ENCODE results near the gene SKAP2.

The SKAP2 gene

DNA sequence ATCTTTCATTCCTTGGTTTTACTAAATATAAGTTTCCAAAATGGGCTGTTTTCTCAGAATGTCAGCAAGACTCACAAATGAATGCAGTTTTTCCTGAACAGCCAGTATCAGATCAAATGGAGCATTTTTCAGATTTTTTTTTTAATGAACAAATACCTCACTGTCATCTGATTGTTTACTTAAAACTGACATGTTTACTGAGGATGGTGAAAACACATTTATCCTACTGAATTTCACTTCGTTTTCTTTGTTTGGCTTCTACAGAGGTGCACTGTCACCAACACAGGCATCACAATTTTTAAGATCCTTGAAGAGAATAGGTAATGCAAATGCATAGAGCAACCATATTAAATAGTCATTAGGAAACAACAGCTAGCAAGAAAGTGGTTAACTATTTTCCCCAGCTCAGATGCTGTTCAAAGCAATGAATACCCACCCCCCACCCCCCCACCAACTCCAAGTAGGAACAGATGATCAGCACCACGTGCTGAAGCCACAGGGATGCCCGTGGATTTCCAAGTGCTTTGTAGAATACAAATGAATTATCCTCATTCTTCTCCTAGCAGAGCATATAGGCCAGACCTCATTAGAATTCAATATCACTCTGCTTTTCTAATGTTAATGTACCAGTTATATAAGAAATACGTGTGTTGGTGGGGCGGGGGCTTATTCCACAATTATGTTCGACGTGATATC lies 205.9 kb downstream of the SKAP2 start:
- no peak for DNase-seq

DNA sequence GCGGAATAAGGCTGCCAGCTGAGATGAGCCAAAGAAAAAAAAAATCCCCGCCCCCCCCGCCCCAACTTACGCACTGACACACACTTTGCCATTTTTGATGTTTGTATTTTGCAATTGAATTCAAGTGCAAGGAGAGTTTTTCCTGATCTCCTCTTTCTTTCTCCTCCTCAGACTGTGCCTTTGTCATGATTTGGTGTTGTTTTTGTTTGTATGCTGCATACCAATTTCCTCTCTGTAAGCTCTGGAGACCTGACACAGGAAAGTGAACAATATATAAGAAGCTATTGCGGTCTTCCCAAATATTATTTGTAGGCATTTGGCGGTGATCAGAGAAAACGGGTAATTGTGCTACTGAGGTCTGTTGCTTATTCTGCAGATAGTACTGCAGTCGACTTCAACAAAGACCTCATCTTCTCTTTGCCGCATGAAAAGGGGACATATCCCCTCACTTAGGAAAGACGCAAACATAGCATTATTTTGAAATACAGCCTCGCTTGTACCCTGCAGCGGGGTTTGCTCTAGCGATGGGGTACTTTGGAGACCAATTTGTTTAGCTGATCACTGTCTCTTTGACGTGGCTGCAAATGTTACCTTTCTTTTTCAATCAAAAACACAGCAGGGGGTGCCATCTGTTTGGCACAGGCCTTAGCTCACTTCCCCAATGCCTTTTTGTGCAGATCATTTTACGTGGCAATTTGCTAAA lies 206.6 kb downstream of the SKAP2 start:
- no peak for DNase-seq

DNA sequence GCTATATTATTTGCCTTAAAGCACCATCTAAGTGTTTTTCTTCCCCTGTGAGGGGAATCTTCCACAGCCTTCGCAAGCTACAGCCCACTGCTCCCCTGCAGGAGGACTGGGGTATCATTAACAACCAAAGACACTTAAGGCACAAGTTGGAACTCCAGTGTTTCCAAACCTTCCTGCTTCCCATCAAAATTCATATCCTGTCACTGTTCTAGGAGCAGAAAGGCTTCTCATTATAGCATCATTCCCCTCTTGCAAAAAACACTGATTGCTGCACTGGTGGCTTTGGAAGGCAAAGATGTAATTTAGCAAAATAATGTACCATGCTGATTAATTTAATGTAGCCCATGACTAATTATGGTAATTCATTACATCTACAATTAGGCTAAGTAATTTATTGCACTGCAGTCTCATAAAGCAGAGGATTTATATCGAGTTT lies 207.2 kb downstream of the SKAP2 start:
- no peak for DNase-seq

DNA sequence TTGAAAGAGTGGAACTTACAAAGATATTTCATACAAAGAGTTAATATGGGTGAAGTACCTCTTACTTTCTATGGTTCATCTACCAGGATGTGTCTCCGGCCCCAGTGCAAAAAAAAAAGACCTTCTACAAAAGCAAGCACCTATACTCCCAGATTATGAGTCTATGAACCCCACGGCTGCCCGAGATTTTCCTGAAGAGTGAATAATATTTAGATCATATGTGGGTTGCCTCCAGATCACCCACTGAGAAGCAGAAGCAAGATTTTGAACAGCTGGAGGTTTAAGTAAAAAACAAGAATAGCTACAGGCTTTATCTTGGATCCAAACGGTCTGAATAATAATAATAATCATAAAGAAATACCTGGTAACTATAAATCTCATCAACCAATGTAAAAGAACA lies 207.7 kb downstream of the SKAP2 start:
- no peak for DNase-seq

DNA sequence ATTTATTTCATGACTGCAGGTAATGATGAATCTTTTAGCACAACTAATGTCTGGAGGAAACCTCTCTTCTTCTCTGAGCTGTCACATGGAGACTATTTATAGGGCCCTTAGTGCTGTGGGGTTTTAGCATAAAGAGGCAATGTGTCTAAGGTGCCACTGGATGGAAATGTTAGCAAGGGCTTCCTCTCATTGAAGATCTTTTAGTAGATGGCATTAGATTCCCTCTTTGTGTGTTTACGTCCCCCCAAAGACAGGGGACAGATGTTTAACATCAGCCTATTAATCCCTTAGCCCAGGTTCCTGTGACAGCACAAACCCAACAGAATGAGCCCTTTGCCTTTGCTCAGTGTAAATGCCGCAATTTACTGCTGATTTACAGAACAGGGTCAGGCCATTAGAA lies 208.6 kb downstream of the SKAP2 start:
- DNase-seq = no peak

DNA sequence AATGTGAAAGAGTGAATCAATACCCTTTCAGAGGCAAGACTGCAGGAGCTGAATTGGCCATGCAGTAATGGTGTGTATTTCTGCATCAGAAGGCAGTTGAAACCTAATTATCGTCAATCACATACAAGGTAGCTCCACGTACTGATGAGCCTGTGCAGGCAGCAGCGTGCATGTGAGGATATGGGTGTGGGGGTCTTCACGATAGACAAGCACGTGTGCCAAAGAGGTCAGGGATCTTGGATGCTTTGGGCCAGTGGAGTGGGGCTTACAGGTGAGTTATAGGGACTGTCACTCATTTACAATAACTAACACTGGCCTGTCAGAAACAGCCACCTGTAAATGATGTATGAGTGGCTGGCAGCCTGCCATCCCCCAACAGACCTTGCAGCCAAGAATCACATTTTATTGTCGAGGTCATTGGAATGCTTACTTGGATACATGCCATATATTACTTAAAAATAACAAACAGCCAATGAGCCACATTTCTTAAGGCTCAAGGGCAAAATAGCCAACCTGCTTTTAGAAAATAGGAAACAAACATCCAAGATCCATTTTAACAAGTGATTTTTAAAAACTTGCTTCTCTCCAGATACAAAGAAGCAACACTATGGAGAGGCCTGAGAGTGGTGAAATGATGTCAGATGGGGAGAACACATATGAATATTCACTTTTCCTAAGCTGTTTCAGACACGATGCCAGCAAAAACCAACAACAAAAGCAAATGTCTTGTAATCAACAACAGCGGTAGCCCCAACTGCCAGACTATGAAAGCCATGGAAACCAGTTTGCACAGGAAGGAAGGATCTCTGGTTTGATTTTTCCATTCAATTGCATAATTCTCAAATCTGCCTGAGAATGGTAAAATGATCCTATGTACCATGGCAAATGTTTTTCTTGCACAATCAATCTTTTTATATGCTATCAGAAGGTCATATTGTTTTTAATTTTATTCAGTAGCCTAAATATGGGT lies 210.7 kb downstream of the SKAP2 start:
- no peak for DNase-seq

DNA sequence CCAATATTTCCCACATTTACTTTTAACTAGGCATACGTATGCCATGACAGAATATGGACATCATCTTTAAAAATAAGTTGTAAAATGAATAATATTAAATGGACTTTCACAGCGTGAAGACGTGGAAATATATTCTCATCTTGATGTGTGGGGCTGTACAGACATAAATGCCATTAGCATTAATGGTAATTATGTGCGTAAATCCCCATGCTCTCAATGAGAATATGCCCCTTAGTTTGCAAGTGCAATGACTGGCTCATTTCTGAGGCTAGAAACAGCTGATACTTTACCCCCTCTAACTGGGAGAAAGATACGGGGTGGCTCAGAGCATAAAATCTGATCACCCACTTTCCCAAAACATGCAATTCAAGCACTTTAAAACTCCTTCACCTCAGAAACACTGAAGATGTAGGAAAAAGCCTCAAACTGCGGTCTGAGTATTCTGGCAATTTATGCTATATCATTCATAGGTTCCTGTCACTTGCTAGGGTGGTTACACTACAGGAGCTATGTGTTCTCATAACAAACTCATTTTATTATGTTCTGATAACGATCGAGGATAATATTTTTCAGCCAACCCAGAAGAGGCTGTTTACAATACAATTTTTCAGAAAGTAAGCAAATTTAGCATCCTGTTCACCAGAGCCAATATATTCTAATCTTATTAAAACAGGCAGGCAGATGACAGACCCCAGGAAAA lies 211.8 kb downstream of the SKAP2 start:
- no peak for DNase-seq

DNA sequence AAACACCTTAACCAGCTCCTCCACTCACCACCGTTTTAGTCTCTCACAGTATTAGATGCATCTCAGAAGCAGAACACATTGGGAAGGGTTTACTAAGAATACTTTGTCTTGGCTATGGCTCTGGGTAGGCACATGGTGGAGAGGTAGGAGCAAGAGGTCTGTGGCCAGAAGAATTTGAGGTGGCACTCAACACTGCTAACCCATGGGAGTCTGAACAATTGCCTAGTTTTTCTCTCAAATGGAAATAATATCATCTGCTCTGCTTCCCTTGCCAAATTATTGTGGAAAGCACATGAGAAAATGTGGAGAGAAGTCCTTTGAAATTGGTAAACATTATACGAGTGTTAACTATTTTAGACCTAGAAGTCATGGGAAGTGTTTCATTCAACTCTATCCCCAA lies 214.3 kb downstream of the SKAP2 start:
- DNase-seq = no peak

DNA sequence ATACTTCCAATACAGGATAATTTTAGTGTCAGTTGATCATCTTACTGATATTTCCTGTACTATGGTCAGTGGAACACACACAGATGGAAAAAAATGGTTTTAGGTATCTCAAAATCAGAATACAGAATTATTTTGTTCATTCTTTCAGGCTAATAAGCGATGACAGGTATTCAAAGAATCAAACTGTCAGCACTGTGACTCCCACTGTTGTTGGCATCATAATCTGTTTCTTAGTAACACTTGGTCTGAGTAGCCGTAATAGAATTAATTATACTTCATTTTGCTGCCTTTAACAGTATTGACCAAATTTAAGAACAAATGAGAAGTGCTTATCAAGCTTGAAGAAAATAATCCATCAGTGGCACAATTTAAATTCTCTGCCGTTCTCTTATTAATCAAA lies 215.0 kb downstream of the SKAP2 start:
- no peak for DNase-seq

DNA sequence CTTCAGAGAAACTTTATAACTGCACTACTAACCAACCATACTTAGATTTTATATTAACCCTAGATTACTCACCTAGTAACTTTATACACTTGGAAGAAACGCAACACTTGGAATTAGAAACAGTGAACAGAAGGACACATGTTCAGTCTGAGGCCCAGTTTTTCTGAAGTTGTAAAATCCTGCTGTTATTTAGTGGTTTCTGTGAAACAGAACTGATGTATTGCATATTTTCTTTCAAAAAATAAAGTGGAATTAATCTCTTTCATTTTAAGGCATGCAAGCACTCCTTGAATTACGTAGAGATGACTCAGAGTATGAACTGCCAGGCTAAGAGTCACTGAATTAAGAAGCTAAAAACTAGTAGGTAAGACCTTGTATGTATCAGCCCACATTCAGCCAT lies 215.8 kb downstream of the SKAP2 start:
- DNase-seq = no peak

DNA sequence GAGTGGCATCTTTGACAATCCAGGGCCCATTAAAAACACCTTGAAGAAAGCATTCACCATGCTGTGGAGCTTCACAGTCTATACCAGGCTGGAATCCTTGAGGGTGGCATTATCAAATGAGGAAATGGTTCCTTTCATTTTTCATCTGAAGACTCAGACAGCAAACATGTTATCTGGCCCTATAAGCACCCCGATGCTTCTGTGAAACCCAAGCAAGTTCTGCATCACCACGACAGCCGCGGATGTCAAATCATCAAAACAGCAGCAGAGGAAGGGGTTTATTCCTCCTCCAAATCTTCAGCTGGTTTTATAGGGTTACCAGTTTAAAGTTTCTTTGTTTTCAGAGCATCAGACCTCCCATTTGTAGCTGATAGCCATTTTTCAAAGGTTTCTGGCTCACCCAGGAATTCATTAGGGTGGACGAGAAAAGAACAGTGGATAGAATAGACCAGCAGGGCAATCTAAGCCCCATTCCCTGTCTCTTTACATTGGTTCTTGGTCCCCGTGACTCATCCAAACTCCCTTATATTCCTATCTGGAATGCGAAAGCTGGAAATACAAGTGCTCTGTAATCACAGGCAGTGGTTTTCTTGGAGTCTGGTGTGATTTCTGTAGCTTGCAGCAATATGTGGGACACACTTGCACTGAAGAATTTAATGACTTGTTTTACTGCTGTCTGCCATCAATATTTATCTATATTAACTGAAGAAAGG lies 217.9 kb downstream of the SKAP2 start:
- no peak for DNase-seq

DNA sequence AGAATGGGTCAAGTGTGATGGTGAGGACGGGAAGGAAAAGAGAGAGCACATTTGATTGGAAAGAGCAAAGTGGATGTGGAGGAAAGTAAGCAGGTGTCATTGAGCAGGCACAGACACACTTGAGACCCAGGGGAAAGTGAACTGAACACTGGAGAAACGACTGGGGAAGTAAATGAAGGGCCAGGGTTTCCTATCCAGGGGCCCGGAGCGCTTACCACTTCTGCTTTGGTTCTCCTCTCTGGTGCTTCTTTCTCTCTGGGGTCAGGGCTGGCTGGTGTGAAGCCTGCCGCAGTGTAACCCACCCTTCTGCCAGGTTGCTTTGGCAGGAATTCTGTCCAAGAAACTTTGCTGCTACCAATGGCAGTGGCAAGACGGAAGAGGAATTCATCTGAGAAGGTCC lies 219.3 kb downstream of the SKAP2 start:
- no peak for DNase-seq

DNA sequence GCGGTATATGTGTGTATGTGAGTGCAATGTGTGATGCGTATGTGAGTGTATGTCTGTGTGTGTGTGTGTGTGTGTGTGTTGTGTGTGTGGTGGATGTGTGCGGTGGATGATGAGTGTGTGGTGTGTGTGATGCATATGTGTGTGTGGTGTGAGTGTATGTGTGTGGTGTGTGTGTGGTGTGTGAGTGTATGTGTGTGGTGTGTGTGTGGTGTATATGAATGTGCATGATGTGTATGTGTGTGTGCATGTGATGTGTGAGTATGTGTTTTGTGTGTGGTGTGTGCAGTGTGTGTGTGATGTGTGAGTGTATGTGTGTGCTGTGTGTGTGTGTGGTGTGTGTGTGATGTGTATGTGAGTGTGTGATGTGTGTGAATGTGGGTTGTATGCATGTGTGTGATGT lies 222.0 kb downstream of the SKAP2 start:
- DNase-seq = no peak

DNA sequence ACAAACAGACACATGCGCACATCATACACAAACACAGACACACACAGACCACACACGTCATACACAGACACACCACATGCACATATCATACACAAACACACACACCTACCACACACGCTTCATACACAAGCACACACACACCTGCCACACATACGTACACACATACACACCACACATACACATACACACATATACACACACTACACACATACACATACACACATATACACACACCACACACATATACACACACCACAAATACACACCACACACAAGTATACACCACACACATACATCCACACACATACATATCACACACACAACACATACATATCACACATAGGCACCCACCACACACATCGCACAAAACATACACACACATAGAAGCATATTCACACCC lies 224.7 kb downstream of the SKAP2 start:
- no peak for DNase-seq

DNA sequence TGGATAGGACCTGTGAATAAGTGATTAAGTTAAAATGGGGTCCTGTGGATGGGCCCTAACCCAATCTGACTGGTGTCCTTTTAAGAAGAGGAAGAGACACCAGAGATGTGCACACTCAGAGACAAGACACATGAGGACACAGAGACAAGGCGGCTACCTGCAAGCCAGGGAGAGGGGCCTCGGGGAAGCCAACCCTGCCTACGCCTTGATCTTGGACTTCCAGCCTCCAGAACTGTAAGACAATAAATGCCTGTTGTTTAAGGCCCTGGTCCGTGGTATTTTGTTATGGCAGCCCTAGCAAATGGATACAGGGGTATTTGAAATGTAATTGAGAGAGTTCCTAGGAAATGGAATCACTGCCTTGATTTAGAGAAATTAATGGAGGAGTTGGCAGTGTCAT lies 225.3 kb downstream of the SKAP2 start:
- no peak for DNase-seq

DNA sequence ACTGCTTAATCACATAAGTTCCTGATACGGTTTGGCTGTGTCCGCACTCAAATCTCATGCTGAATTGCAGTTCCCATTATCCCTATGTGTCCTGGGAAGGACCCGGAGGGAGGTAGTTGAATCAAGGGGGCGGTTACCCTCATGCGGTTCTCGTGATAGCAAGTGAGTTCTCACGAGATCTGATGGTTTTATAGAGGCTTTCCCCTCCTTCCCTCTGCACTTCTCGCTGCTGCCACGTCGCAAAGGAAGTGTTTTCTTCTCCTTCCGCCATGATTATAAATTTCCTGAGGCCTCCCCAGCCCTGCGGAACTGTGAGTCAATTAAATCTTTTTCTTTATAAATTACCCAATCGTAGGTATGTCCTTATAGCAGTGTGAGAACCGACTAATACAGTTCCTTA lies 226.2 kb downstream of the SKAP2 start:
- DNase-seq = no peak

DNA sequence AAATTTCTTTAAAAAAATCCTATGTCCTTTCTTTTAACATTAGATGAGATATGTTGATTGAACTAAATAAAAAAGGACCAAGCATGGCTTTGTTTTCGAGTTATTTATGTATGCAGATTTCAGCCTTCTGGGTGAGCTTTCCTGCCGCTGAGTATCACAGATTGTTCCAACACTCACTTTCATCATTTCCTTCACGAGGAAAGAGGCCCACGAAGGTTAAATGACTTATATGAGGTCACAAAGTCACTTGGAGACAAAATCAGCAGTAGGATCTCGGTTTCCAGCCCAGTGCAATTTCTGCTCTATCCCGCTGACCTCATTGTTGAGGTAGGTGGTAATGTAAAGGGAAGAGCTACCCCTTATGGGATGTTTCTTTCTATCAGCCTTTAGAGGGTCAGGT lies 226.8 kb downstream of the SKAP2 start:
- DNase-seq = no peak

DNA sequence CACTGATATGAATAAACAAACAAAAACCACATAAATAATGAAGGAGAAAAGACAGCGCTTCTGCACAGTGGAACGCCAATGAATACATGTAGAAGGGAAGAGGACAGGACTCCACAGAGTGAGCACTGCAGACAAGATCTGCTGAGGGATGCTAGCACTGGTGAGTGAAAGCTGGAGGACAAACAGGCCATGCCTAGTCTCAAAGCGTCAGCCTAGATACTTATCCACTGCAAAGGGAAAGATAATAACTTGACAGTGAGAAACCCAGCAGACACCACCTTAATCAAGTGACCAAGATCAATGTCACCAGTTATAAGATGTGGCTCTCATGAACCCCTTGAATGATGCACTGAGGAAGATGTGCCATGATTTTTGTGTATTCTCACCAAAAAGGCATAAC lies 227.6 kb downstream of the SKAP2 start:
- no peak for DNase-seq

DNA sequence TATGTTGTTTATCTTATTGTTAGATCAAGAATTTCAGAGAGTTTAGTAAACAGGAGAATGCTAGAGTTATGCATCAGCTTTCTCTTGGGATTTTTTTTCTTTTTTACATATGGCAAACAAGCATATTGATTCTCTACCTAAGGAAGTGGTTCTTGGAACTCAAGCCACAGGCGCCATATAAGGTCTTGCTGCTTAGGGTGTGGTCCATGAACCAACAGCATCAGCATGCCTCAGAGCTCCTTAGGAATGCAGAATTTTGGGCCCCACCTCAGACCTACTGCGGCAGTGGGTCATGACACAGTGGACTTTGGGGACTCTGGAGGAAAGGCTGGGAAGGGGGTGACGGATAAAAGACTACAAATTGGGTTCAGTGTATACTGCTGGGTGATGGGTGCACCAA lies 230.8 kb downstream of the SKAP2 start:
- no peak for DNase-seq

DNA sequence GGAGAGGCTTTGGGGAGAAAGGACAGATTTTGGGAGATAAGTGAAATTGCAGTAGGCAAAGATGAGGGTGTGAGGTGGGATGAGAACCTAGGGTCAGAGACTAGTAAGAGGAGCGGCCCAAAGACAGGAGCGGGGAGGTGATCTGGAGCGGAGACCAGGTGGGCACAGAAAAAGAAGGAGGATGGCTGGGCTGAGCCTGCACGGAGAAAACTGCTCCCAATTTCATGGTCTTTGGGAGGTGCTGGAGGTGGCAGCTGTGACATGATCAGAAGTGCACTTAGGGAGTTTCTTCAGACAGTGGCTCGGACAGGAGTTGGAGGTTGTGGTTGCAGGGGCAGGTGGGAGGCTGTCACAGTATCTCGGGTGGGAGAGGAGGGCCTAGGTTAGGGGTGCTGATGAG lies 232.8 kb downstream of the SKAP2 start:
- no peak for DNase-seq

DNA sequence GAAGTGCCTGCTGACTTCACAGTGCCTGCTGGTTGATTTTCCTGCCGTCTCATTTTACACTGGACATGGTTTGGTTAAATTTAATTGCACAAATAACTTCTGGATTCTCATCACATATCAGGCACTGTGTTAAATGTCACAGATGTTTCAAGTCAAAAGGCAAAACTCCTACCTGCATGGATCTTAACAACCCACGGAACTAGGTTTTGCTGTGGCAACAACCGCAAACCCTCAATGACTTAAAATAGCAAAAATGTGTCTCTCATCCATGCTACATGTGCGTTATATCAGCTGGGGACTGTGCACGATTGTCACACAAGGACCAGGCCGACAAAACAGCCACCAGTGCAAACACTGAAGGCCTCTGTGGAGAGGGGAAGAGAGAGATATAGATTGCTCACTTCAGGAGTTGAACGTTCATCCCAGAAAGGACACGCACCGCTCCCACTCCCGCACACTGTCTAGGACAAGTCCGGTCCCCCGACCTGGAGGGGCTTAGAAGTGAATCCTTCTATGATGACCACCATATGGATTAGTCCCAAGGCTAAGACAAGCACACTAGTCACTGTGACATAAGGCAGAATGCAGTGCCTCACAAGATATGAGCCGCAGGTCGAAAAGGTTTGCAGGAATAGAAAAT lies 233.3 kb downstream of the SKAP2 start:
- DNase-seq = no peak

DNA sequence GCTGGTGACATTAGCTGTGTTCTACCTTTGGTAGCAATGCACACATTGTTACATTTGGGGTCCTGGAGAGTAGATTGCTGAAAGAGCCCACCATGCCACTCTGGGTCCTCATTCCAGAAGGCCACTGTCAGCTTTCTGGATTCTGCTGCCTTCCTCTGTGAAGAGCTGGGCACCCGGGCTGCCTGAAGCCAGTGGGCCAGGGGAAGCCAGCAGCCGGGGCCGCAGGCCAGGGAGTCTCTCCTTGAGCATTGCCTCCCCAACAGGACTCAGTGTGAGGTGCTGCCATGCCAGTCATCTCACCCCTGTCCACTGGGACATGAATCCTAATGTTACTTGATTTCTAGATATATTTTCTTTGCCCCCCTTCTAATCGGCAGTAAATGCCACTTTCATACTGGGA lies 234.0 kb downstream of the SKAP2 start:
- no peak for DNase-seq

Data from stimulated activated naive CD4-positive, alpha-beta T cell (primary cell).